GDM1 (cell line): ENCODE measurements around the gene SLC12A1.
A peak's percentile ranks its signal among the peaks of the same experiment; 100 is the strongest.

ENCODE experiments used
- DNase-seq: peaks from one replicate; lab custom pipeline; 2025; lab: John Stamatoyannopoulos, UW

The SLC12A1 gene

GRCh38 chr15:48242535-48242934 lies 36.4 kb downstream of the SLC12A1 start:
- DNase-seq = no peak

- no peak for DNase-seq
These were observed 38.8 kb downstream of the SLC12A1 start for GRCh38 chr15:48244921-48245320.

GRCh38 chr15:48248414-48248813 lies 42.3 kb downstream of the SLC12A1 start:
- no peak for DNase-seq

- peak; percentile 12 for DNase-seq
These were observed 44.6 kb downstream of the SLC12A1 start for GRCh38 chr15:48250640-48251076.

GRCh38 chr15:48253172-48253571 lies 47.1 kb downstream of the SLC12A1 start:
- DNase-seq = no peak

GRCh38 chr15:48265135-48265534 lies 59.0 kb downstream of the SLC12A1 start:
- DNase-seq = no peak

GRCh38 chr15:48266024-48266689 lies 60.1 kb downstream of the SLC12A1 start:
- no peak for DNase-seq

- DNase-seq = no peak
These were observed 61.7 kb downstream of the SLC12A1 start for GRCh38 chr15:48267766-48268165.

GRCh38 chr15:48273049-48273448 lies 66.9 kb downstream of the SLC12A1 start:
- no peak for DNase-seq

- DNase-seq = no peak
These were observed 72.6 kb downstream of the SLC12A1 start for GRCh38 chr15:48278666-48279065.

GRCh38 chr15:48279608-48280007 lies 73.5 kb downstream of the SLC12A1 start:
- no peak for DNase-seq

- no peak for DNase-seq
These were observed 75.6 kb downstream of the SLC12A1 start for GRCh38 chr15:48281674-48282073.

- no peak for DNase-seq
These were observed 76.1 kb downstream of the SLC12A1 start for GRCh38 chr15:48282216-48282615.

GRCh38 chr15:48283396-48284145 lies 77.5 kb downstream of the SLC12A1 start:
- DNase-seq = no peak

- DNase-seq = peak; percentile 24
These were observed 79.5 kb downstream of the SLC12A1 start for GRCh38 chr15:48285329-48286214.

GRCh38 chr15:48289628-48290027 lies 83.5 kb downstream of the SLC12A1 start:
- no peak for DNase-seq

GRCh38 chr15:48292458-48292857 lies 86.4 kb downstream of the SLC12A1 start:
- DNase-seq = no peak

- DNase-seq = no peak
These were observed 91.6 kb downstream of the SLC12A1 start for GRCh38 chr15:48297668-48298067.

GRCh38 chr15:48298914-48299313 lies 92.8 kb downstream of the SLC12A1 start:
- DNase-seq = no peak

- no peak for DNase-seq
These were observed 93.9 kb downstream of the SLC12A1 start for GRCh38 chr15:48300038-48300437.

- no peak for DNase-seq
These were observed 98.3 kb downstream of the SLC12A1 start for GRCh38 chr15:48304398-48304797.

GRCh38 chr15:48306639-48307038 lies 100.5 kb downstream of the SLC12A1 start:
- no peak for DNase-seq

GRCh38 chr15:48307586-48307985 lies 101.5 kb downstream of the SLC12A1 start:
- DNase-seq = no peak
